ENCODE measurements around the gene CD300A. TPM values are rescaled to one million over a fixed set of nuclear protein-coding genes. Genes with fewer than 3 reads are reported as not detected.
"Not testable (repeated sequence)": the region's sequence is repeated elsewhere in the genome, so short reads cannot be mapped to it uniquely, and the experiment has no call there.

CD300A gene
- total RNA-seq, 4 donors from 2014 or later, result 0.88 to 19.6 (median 2.8) TPM

- Histone ChIP-seq H3K27ac (no peak overlapping the region), H3K36me3 (no peaks in the 10 kb centered on the region), H3K9me3 (no peaks in the 10 kb centered on the region), H3K27me3 (no peaks in the 10 kb centered on the region), H3K4me3 (no peak overlapping the region), H3K4me1 (no peaks in the 10 kb centered on the region)
- WGBS, 2 donors, result 54 to 55% methylated on average over 6 of the region's 6 CpGs
- intact Hi-C loops (cut with DNase I), result no loop called here
- no peak for DNase-seq
- TF ChIP-seq CTCF (IDR thresholded peaks at IDR 0.05), result no peak
- no peak for TF ChIP-seq POLR2A (IDR thresholded peaks at IDR 0.05)
These were observed 36.4 kb downstream of the CD300A start for GRCh38 chr17:74502861-74503260.

GRCh38 chr17:74503949-74504348 is 37.5 kb downstream of the CD300A start:
- H3K4me3 ChIP-seq; H3K27ac ChIP-seq; H3K4me1 ChIP-seq; H3K9me3 ChIP-seq; H3K36me3 ChIP-seq; intact Hi-C loops (cut with DNase I); DNase-seq; H3K27me3 ChIP-seq: not testable (repeated sequence)
- WGBS, 2 donors, result 70 to 71% methylated on average over 5 of the region's 5 CpGs

GRCh38 chr17:74508156-74508555 is 41.7 kb downstream of the CD300A start:
- Histone ChIP-seq H3K36me3 (no peaks in the 10 kb centered on the region), H3K27me3 (peaks cover 0 to 13% (median 0%) of the 10 kb centered on the region in 4 donors), H3K4me1 (no peaks in the 10 kb centered on the region), H3K4me3 (no peak overlapping the region), H3K9me3 (no peaks in the 10 kb centered on the region), H3K27ac (no peak overlapping the region)
- no peak for DNase-seq
- intact Hi-C loops (cut with DNase I), result no loop called here
- TF ChIP-seq CTCF (IDR thresholded peaks at IDR 0.05), result no peak

- Histone ChIP-seq H3K4me3 (no peak overlapping the region), H3K27me3 (peaks cover 0 to 17% (median 0%) of the 10 kb centered on the region in 4 donors), H3K27ac (no peak overlapping the region), H3K9me3 (no peaks in the 10 kb centered on the region), H3K36me3 (no peaks in the 10 kb centered on the region), H3K4me1 (no peaks in the 10 kb centered on the region)
- TF ChIP-seq POLR2A (IDR thresholded peaks at IDR 0.05) (no peak), CTCF (IDR thresholded peaks at IDR 0.05) (no peak)
- intact Hi-C loops (cut with DNase I), result no loop called here
- DNase-seq, result no peak
- 73 to 100% methylated on average over 1 to 2 of the region's 2 CpGs for WGBS, 2 donors
These were observed 45.6 kb downstream of the CD300A start for GRCh38 chr17:74512036-74512435.

GRCh38 chr17:74512624-74513091 is 46.2 kb downstream of the CD300A start:
- TF ChIP-seq CTCF (IDR thresholded peaks at IDR 0.05) (no peak), POLR2A (IDR thresholded peaks at IDR 0.05) (no peak)
- H3K4me3 ChIP-seq, result no peak overlapping the region
- intact Hi-C loops (cut with DNase I), result no loop called here
- peaks cover 0 to 17% (median 0%) of the 10 kb centered on the region in 4 donors for H3K27me3 ChIP-seq
- no peaks in the 10 kb centered on the region for H3K36me3 ChIP-seq
- H3K9me3 ChIP-seq, result no peaks in the 10 kb centered on the region
- H3K27ac ChIP-seq, result no peak overlapping the region
- H3K4me1 ChIP-seq, result no peaks in the 10 kb centered on the region
- 59 to 66% methylated on average over 7 of the region's 7 CpGs for WGBS, 2 donors
- DNase-seq, result no peak

- intact Hi-C loops (cut with DNase I), result no loop called here
- Histone ChIP-seq H3K4me1 (no peaks in the 10 kb centered on the region), H3K4me3 (no peak overlapping the region), H3K27ac (no peak overlapping the region), H3K36me3 (no peaks in the 10 kb centered on the region), H3K27me3 (peaks cover 0 to 17% (median 0%) of the 10 kb centered on the region in 4 donors), H3K9me3 (peaks cover 0 to 4% (median 0%) of the 10 kb centered on the region in 3 donors)
- 54 to 55% methylated on average over 3 of the region's 3 CpGs for WGBS, 2 donors
- no peak for DNase-seq
- TF ChIP-seq CTCF (IDR thresholded peaks at IDR 0.05) (no peak), POLR2A (IDR thresholded peaks at IDR 0.05) (no peak)
These were observed 47.7 kb downstream of the CD300A start for GRCh38 chr17:74513987-74514631.

Data from esophagus squamous epithelium (tissue), 5 donors.